Subcutaneous abdominal adipose tissue (tissue), 5 donors: ENCODE results near the gene NEURL4.

Experiments used
- H3K27ac ChIP-seq: one replicate; pipeline ENCODE4 v1.7.0; 2013; ENCODE audit warnings: low read depth, mild to moderate bottlenecking, inconsistent platforms, low read length, moderate library complexity
- H3K27me3 ChIP-seq, 5 donors: one replicate each; pipeline ENCODE4 v1.7.0; 2013; ENCODE audit warnings: low read length in 5 of 5, inconsistent platforms in 1 of 5; ENCODE audit not compliant: control insufficient read depth in 5 of 5, insufficient read depth in 4 of 5
- H3K36me3 ChIP-seq, 5 donors: one replicate each; pipeline ENCODE4 v1.7.0; 2013; ENCODE audit warnings: low read length in 5 of 5; ENCODE audit not compliant: control insufficient read depth in 5 of 5, insufficient read depth in 5 of 5
- H3K4me1 ChIP-seq, 5 donors: one replicate each; pipeline ENCODE4 v1.7.0; 2013; ENCODE audit warnings: low read length in 5 of 5, mild to moderate bottlenecking in 3 of 5, moderate library complexity in 1 of 5; ENCODE audit not compliant: control insufficient read depth in 5 of 5, insufficient read depth in 5 of 5
- H3K4me3 ChIP-seq, 5 donors: one replicate each; pipeline ENCODE4 v1.7.0; 2013; ENCODE audit warnings: low read length in 5 of 5, low read depth in 1 of 5
- H3K9ac ChIP-seq, 5 donors: one replicate each; pipeline ENCODE4 v1.7.0; 2013; ENCODE audit warnings: low read length in 5 of 5, mild to moderate bottlenecking in 4 of 5, moderate library complexity in 3 of 5
- H3K9me3 ChIP-seq, 5 donors: one replicate each; pipeline ENCODE4 v1.7.0; 2013; ENCODE audit warnings: low read length in 5 of 5; ENCODE audit not compliant: control insufficient read depth in 5 of 5
- donor health status: healthy.
- donor health status: healthy.
- donor health status: healthy.
- donor health status: healthy.
- donor health status: healthy.

Gene NEURL4

GRCh38 chr17:7357381-7357780 lies 28.2 kb upstream of the NEURL4 start:
- Histone ChIP-seq H3K9me3 (no peaks in the 10 kb centered on the region), H3K27ac (no peak overlapping the region), H3K27me3 (peaks cover 0 to 4% (median 0%) of the 10 kb centered on the region in 5 donors), H3K36me3 (no peaks in the 10 kb centered on the region), H3K4me1 (peaks cover 3 to 32% (median 27%) of the 10 kb centered on the region in 5 donors), H3K4me3 (no peak overlapping the region), H3K9ac (no peak overlapping the region)

GRCh38 chr17:7356756-7357155 lies 27.6 kb upstream of the NEURL4 start:
- Histone ChIP-seq H3K4me3 (no peak overlapping the region), H3K9ac (no peak overlapping the region), H3K27me3 (peaks cover 0 to under 1% (median 0%) of the 10 kb centered on the region in 5 donors), H3K27ac (no peak overlapping the region), H3K4me1 (peaks cover 3 to 36% (median 29%) of the 10 kb centered on the region in 5 donors), H3K9me3 (no peaks in the 10 kb centered on the region), H3K36me3 (no peaks in the 10 kb centered on the region)

DNA sequence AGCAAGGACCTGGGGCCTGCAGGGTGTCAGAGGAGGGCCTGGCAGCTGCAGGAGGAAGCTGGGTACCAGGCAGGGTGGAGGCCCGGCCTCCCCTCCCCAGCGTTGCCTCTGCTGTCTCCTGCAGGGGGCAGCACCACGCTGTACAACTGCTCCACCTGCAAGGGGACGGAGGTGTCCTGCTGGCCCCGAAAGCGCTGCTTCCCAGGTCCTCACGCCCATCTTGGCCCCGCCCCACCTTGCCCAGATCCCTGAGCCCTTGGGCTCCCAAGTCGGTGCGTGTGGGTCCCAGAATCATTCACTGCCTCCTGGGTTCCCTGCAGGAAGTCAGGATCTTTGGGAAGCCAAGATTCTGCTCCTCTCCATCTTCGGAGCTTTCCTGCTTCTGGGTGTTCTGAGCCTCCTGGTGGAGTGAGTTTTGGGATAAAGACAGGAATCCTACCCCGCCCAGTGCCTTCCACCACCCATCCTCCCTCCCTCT lies 27.0 kb upstream of the NEURL4 start:
- H3K36me3 ChIP-seq: no peaks in the 10 kb centered on the region
- H3K4me3 ChIP-seq: no peak overlapping the region
- H3K4me1 ChIP-seq: peaks cover 3 to 39% (median 31%) of the 10 kb centered on the region in 5 donors
- H3K9ac ChIP-seq: peak overlapping the region in 1 of 5 donors; percentile 29
- H3K9me3 ChIP-seq: no peaks in the 10 kb centered on the region
- H3K27me3 ChIP-seq: no peaks in the 10 kb centered on the region
- no peak overlapping the region for H3K27ac ChIP-seq

DNA sequence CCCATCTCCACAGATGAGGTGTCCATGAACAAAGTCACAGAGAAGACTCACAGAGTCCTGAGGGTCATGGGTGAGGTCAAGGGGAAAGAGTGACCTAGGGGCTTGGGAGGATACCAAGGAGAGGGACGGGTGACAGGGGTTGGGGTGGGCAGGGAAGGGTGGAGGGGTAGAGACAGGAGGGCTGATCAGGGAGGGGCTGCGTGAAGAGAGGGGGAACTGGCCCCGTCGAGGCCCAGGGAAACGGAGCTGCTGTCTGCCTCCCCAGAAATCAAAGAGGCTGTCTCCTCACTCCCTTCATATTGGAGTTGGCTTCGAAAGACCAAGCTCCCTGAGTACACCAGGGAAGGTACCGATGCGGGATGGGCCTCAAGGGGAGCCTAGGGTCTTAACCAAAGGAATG lies 26.4 kb upstream of the NEURL4 start:
- Histone ChIP-seq H3K27me3 (no peaks in the 10 kb centered on the region), H3K9me3 (no peaks in the 10 kb centered on the region), H3K27ac (peak overlapping the region; percentile 98), H3K4me1 (peaks cover 3 to 44% (median 36%) of the 10 kb centered on the region in 5 donors), H3K9ac (peak overlapping the region in 1 of 5 donors; percentile 29), H3K36me3 (no peaks in the 10 kb centered on the region), H3K4me3 (no peak overlapping the region)

- H3K9ac ChIP-seq: peak within 1 kb of the TSS in 3 of 5 donors; percentile 19 to 51 (median 29)
- peak within 1 kb of the TSS; percentile 98 for H3K27ac ChIP-seq
- H3K4me1 ChIP-seq: peaks cover 3 to 48% (median 40%) of the 10 kb centered on the region in 5 donors
These were observed 25.9 kb upstream of the NEURL4 start, which contains the start of gene TMEM95 for GRCh38 chr17:7355053-7355452. TMEM95 (plus strand) TSS chr17:7355156; CDS start chr17:7355205, 49 bp downstream.

DNA sequence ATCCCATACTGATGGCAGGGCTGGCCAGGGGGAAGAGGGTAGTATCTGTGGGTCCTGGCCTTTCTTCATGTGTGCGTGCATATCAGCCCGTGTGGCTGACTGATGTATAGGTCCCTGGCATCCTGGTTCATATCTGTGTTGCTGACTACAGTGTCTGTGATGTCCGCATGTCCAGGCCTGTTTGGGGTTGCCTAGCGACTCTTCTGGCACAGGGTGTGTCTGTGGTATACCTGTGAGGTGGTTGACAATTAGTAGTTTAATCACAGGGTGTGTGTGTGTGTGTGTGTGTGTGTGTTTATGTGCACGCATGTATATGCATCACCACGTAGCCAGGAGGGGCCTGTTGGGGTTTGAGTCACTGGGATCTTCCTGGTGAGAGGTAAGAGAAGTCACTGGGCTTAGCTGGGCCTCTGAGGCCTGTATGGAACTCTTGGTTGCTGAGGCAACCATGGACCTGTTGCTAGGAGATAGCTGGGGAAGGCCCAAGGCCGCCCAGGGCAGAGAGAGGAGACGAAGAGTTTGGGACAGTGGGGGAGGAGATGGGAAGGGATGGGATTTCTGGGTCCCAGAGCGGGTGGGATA lies 25.2 kb upstream of the NEURL4 start:
- Histone ChIP-seq H3K9ac (peak overlapping the region in 1 of 5 donors; percentile 51), H3K4me3 (no peak overlapping the region), H3K27me3 (no peaks in the 10 kb centered on the region), H3K9me3 (no peaks in the 10 kb centered on the region), H3K27ac (peak overlapping the region; percentile 98), H3K4me1 (peaks cover 3 to 55% (median 47%) of the 10 kb centered on the region in 5 donors), H3K36me3 (no peaks in the 10 kb centered on the region)

More at GRCh38 chr17:7355053-7355452, 25.9 kb upstream of the NEURL4 start, which contains the start of gene TMEM95:
- H3K9me3 ChIP-seq: no peaks in the 10 kb centered on the region
- H3K27me3 ChIP-seq: no peaks in the 10 kb centered on the region
- no peak within 1 kb of the TSS for H3K4me3 ChIP-seq
- H3K36me3 ChIP-seq: no peaks in the 10 kb centered on the region

GRCh38 chr17:7352910-7353635 lies 23.9 kb upstream of the NEURL4 start:
- Histone ChIP-seq H3K27me3 (no peaks in the 10 kb centered on the region), H3K9me3 (no peaks in the 10 kb centered on the region), H3K36me3 (no peaks in the 10 kb centered on the region), H3K9ac (peak overlapping the region in 4 of 5 donors; percentile 81 to 89 (median 86)), H3K27ac (peak overlapping the region; percentile 98), H3K4me3 (peak overlapping the region in 4 of 5 donors; percentile 76 to 87 (median 80)), H3K4me1 (peaks cover 3 to 63% (median 56%) of the 10 kb centered on the region in 5 donors)

- no peaks in the 10 kb centered on the region for H3K27me3 ChIP-seq
- no peaks in the 10 kb centered on the region for H3K36me3 ChIP-seq
- peak overlapping the region; percentile 76 to 87 (median 79) for H3K4me3 ChIP-seq
- H3K27ac ChIP-seq: peak overlapping the region; percentile 98
- peak overlapping the region; percentile 17 to 89 (median 84) for H3K9ac ChIP-seq
- H3K9me3 ChIP-seq: no peaks in the 10 kb centered on the region
- H3K4me1 ChIP-seq: peaks cover 3 to 63% (median 56%) of the 10 kb centered on the region in 5 donors
These were observed 23.4 kb upstream of the NEURL4 start for GRCh38 chr17:7352503-7352889.

- peak within 1 kb of the TSS; percentile 84 to 92 (median 87) for H3K9ac ChIP-seq
- peak within 1 kb of the TSS; percentile 98 for H3K27ac ChIP-seq
- peak within 1 kb of the TSS; percentile 76 to 87 (median 79) for H3K4me3 ChIP-seq
- H3K27me3 ChIP-seq: no peaks in the 10 kb centered on the region
- H3K36me3 ChIP-seq: no peaks in the 10 kb centered on the region
- H3K4me1 ChIP-seq: peaks cover 3 to 63% (median 56%) of the 10 kb centered on the region in 5 donors
- H3K9me3 ChIP-seq: no peaks in the 10 kb centered on the region
These were observed 22.7 kb upstream of the NEURL4 start, which contains the start of gene KCTD11 for GRCh38 chr17:7351665-7352502. KCTD11 (plus strand) TSS chr17:7352162.
